ENCODE measurements around the gene MKRN2.

MKRN2 gene

GRCh38 chr3:12608376-12608775, 51.5 kb downstream of the MKRN2 start:
- DNase-seq = no peak
- H3K4me1 ChIP-seq = no peaks in the 10 kb centered on the region
- no peak for TF ChIP-seq CTCF (IDR thresholded peaks at IDR 0.05; ENCODE audit: low read depth, low read length)
- peaks cover 5% of the 10 kb centered on the region for H3K36me3 ChIP-seq
- H3K9me3 ChIP-seq = no peaks in the 10 kb centered on the region
- H3K27me3 ChIP-seq = no peaks in the 10 kb centered on the region
- H3K4me3 ChIP-seq (ENCODE audit: low read depth, low read length) = no peak overlapping the region

- Histone ChIP-seq H3K4me3 (ENCODE audit: low read depth, low read length) (no peak overlapping the region), H3K27me3 (no peaks in the 10 kb centered on the region), H3K9me3 (no peaks in the 10 kb centered on the region), H3K36me3 (peaks cover 5% of the 10 kb centered on the region), H3K4me1 (no peaks in the 10 kb centered on the region)
- DNase-seq = no peak
- TF ChIP-seq CTCF (IDR thresholded peaks at IDR 0.05; ENCODE audit: low read depth, low read length) = no peak
These were observed 54.2 kb downstream of the MKRN2 start for GRCh38 chr3:12611117-12611516.

- Histone ChIP-seq H3K9me3 (no peaks in the 10 kb centered on the region), H3K4me3 (ENCODE audit: low read depth, low read length) (no peak overlapping the region), H3K4me1 (no peaks in the 10 kb centered on the region), H3K36me3 (peaks cover 5% of the 10 kb centered on the region), H3K27me3 (no peaks in the 10 kb centered on the region)
- TF ChIP-seq CTCF (IDR thresholded peaks at IDR 0.05; ENCODE audit: low read depth, low read length) = no peak
- DNase-seq = no peak
These were observed 55.8 kb downstream of the MKRN2 start for GRCh38 chr3:12612514-12613226.

GRCh38 chr3:12613250-12613649, 56.4 kb downstream of the MKRN2 start:
- no peak for TF ChIP-seq CTCF (IDR thresholded peaks at IDR 0.05; ENCODE audit: low read depth, low read length)
- H3K4me3 ChIP-seq (ENCODE audit: low read depth, low read length) = no peak overlapping the region
- peaks cover 5% of the 10 kb centered on the region for H3K36me3 ChIP-seq
- no peaks in the 10 kb centered on the region for H3K9me3 ChIP-seq
- no peaks in the 10 kb centered on the region for H3K4me1 ChIP-seq
- DNase-seq = no peak
- no peaks in the 10 kb centered on the region for H3K27me3 ChIP-seq

- Histone ChIP-seq H3K4me1 (no peaks in the 10 kb centered on the region), H3K36me3 (peaks cover 3% of the 10 kb centered on the region; the same call in 1 of the 2 replicates), H3K27me3 (no peaks in the 10 kb centered on the region), H3K9me3 (no peaks in the 10 kb centered on the region), H3K4me3 (ENCODE audit: low read depth, low read length) (no peak overlapping the region)
- no peak for DNase-seq
- TF ChIP-seq CTCF (IDR thresholded peaks at IDR 0.05; ENCODE audit: low read depth, low read length) = no peak
These were observed 58.4 kb downstream of the MKRN2 start for GRCh38 chr3:12615266-12615665.

- DNase-seq = no peak
- Histone ChIP-seq H3K4me3 (ENCODE audit: low read depth, low read length) (no peak overlapping the region), H3K9me3 (no peaks in the 10 kb centered on the region), H3K4me1 (no peaks in the 10 kb centered on the region), H3K36me3 (peaks cover 3% of the 10 kb centered on the region; the same call in 1 of the 2 replicates), H3K27me3 (no peaks in the 10 kb centered on the region)
- TF ChIP-seq CTCF (IDR thresholded peaks at IDR 0.05; ENCODE audit: low read depth, low read length) = no peak
These were observed 61.5 kb downstream of the MKRN2 start for GRCh38 chr3:12618426-12618825.
